WTC11 (cell line): ENCODE measurements around the gene ZNF10.

ENCODE experiments used
- JAZF1 ChIP-seq: fragments of 250-450 bp; sonication (Bioruptor Pico); IDR thresholded peaks from 2 replicates; pipeline ENCODE4 v1.9.0; 2021; ENCODE audit warnings: moderate library complexity, mild to moderate bottlenecking, inconsistent platforms
- NFYB ChIP-seq: sonication (generic); formaldehyde crosslinking; conservative IDR thresholded peaks from 2 replicates; pipeline ENCODE4 v1.8.0; 2022; ENCODE audit warnings: low read depth, missing genetic modification reagents
- SP1 ChIP-seq: sonication (generic); formaldehyde crosslinking; conservative IDR thresholded peaks from 2 replicates; pipeline ENCODE4 v1.8.1; 2022; ENCODE audit warnings: missing genetic modification reagents
- ZNF232 ChIP-seq: sonication (generic); formaldehyde crosslinking; IDR thresholded peaks from 2 replicates; pipeline ENCODE4 v1.8.0; 2022; ENCODE audit warnings: mild to moderate bottlenecking, missing genetic modification reagents
- TF ChIP-seq, protein P1 (sequence below): fragments of 200-600 bp; IDR thresholded peaks from 2 replicates; pipeline ENCODE4 v1.8.0; 2022; ENCODE audit warnings: antibody characterized with exemption
- TF ChIP-seq, protein P2 (sequence below): sonication (generic); formaldehyde crosslinking; IDR thresholded peaks from 2 replicates; pipeline ENCODE4 v1.8.0; 2022; ENCODE audit warnings: missing genetic modification reagents

DNA sequence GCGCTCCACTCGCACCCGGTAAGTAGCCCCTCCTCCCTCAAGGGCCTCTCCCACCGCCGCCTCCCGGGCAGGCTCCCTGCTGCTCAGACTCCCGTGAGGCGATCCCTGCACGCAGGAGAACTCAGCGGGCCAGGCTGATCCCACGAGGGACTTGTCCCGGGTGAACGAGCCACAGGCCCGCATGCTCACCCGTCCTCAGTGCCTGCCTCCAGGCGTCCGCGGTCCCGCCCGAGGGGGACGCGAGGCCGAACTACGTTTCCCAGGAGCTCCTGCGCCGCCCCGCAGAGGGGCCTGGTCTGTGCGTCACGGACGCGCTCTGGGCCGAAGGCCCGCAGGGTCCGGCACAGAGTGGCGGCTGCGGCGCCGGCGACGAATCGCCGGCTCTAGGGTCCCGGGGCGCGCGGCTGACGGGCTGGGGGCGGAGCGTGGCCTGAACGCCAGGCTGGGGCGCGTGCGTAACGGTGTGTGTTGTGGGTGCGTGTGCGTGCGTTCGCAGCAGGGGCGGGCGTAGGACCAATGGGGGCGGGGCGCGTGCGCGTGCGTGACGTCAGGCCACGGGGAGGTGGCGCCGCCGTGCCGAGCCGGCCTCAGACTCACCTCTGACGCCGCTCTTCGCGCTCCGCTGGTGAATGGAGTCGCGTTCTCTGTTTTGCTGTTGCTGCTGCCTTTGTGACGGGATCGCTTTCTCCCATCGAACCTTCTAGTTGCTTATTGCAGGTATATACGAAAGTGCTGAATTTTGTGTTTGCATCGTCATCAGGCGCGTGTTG, at the start of gene ZNF10, which contains the start of gene ZNF891:
- TF ChIP-seq, protein P1, sequence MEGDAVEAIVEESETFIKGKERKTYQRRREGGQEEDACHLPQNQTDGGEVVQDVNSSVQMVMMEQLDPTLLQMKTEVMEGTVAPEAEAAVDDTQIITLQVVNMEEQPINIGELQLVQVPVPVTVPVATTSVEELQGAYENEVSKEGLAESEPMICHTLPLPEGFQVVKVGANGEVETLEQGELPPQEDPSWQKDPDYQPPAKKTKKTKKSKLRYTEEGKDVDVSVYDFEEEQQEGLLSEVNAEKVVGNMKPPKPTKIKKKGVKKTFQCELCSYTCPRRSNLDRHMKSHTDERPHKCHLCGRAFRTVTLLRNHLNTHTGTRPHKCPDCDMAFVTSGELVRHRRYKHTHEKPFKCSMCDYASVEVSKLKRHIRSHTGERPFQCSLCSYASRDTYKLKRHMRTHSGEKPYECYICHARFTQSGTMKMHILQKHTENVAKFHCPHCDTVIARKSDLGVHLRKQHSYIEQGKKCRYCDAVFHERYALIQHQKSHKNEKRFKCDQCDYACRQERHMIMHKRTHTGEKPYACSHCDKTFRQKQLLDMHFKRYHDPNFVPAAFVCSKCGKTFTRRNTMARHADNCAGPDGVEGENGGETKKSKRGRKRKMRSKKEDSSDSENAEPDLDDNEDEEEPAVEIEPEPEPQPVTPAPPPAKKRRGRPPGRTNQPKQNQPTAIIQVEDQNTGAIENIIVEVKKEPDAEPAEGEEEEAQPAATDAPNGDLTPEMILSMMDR = no peak
- no peak for TF ChIP-seq JAZF1
- no peak for TF ChIP-seq ZNF232 (CRISPR knock-in tag)
- peak; percentile 97 for TF ChIP-seq SP1
- TF ChIP-seq, protein P2, sequence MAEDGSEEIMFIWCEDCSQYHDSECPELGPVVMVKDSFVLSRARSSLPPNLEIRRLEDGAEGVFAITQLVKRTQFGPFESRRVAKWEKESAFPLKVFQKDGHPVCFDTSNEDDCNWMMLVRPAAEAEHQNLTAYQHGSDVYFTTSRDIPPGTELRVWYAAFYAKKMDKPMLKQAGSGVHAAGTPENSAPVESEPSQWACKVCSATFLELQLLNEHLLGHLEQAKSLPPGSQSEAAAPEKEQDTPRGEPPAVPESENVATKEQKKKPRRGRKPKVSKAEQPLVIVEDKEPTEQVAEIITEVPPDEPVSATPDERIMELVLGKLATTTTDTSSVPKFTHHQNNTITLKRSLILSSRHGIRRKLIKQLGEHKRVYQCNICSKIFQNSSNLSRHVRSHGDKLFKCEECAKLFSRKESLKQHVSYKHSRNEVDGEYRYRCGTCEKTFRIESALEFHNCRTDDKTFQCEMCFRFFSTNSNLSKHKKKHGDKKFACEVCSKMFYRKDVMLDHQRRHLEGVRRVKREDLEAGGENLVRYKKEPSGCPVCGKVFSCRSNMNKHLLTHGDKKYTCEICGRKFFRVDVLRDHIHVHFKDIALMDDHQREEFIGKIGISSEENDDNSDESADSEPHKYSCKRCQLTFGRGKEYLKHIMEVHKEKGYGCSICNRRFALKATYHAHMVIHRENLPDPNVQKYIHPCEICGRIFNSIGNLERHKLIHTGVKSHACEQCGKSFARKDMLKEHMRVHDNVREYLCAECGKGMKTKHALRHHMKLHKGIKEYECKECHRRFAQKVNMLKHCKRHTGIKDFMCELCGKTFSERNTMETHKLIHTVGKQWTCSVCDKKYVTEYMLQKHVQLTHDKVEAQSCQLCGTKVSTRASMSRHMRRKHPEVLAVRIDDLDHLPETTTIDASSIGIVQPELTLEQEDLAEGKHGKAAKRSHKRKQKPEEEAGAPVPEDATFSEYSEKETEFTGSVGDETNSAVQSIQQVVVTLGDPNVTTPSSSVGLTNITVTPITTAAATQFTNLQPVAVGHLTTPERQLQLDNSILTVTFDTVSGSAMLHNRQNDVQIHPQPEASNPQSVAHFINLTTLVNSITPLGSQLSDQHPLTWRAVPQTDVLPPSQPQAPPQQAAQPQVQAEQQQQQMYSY (CRISPR knock-in tag) = no peak
- TF ChIP-seq NFYB (CRISPR knock-in tag) = peak; percentile 40; the same call in 1 of the 2 replicates
